ENCODE data around the gene KLF15.
"Not testable (repeated sequence)": the region's sequence is repeated elsewhere in the genome, so short reads cannot be mapped to it uniquely, and the experiment has no call there.

Gene KLF15

GRCh38 chr3:126338790-126339288, 18.4 kb downstream of the KLF15 start:
- Histone ChIP-seq H3K27me3 (ENCODE audit: insufficient read depth, low read depth, severe bottlenecking) (no peaks in the 10 kb centered on the region), H3K9me3 (ENCODE audit: severe bottlenecking) (no peaks in the 10 kb centered on the region), H3K36me3 (no peaks in the 10 kb centered on the region), H3K27ac (no peak overlapping the region), H3K4me3 (ENCODE audit: low read depth, low read length) (no peak overlapping the region)
- no peak for TF ChIP-seq CTCF (IDR thresholded peaks at IDR 0.05; ENCODE audit: low read depth, low read length)
- DNase-seq: no peak

GRCh38 chr3:126337980-126338651, 19.1 kb downstream of the KLF15 start:
- Histone ChIP-seq H3K27me3 (ENCODE audit: insufficient read depth, low read depth, severe bottlenecking) (no peaks in the 10 kb centered on the region), H3K9me3 (ENCODE audit: severe bottlenecking) (no peaks in the 10 kb centered on the region), H3K27ac (no peak overlapping the region), H3K36me3 (no peaks in the 10 kb centered on the region), H3K4me3 (ENCODE audit: low read depth, low read length) (no peak overlapping the region)
- no peak for DNase-seq
- TF ChIP-seq CTCF (IDR thresholded peaks at IDR 0.05; ENCODE audit: low read depth, low read length): no peak

GRCh38 chr3:126331812-126332336, 25.3 kb downstream of the KLF15 start:
- H3K27me3 ChIP-seq (ENCODE audit: insufficient read depth, low read depth, severe bottlenecking); H3K4me3 ChIP-seq (ENCODE audit: low read depth, low read length); H3K36me3 ChIP-seq; H3K27ac ChIP-seq; DNase-seq: not testable (repeated sequence)
- peaks cover 14% of the 10 kb centered on the region for H3K9me3 ChIP-seq (ENCODE audit: severe bottlenecking)

- Histone ChIP-seq H3K27me3 (ENCODE audit: insufficient read depth, low read depth, severe bottlenecking) (no peaks in the 10 kb centered on the region), H3K36me3 (no peaks in the 10 kb centered on the region), H3K27ac (no peak overlapping the region), H3K4me3 (ENCODE audit: low read depth, low read length) (no peak overlapping the region), H3K9me3 (ENCODE audit: severe bottlenecking) (peaks cover 14% of the 10 kb centered on the region)
- no peak for TF ChIP-seq CTCF (IDR thresholded peaks at IDR 0.05; ENCODE audit: low read depth, low read length)
- no peak for DNase-seq
These were observed 27.1 kb downstream of the KLF15 start for GRCh38 chr3:126329927-126330725.

- Histone ChIP-seq H3K27ac (no peak overlapping the region), H3K27me3 (ENCODE audit: insufficient read depth, low read depth, severe bottlenecking) (no peaks in the 10 kb centered on the region)
- no peak for TF ChIP-seq CTCF (IDR thresholded peaks at IDR 0.05; ENCODE audit: low read depth, low read length)
These were observed 30.6 kb downstream of the KLF15 start for GRCh38 chr3:126326629-126327028.

More at GRCh38 chr3:126326629-126327028, 30.6 kb downstream of the KLF15 start:
- no peak for DNase-seq
- H3K9me3 ChIP-seq (ENCODE audit: severe bottlenecking): peaks cover 14% of the 10 kb centered on the region
- no peaks in the 10 kb centered on the region for H3K36me3 ChIP-seq
- no peak overlapping the region for H3K4me3 ChIP-seq (ENCODE audit: low read depth, low read length)
